GM19372 (cell line): ENCODE results near the gene ZNF43.
"Not testable (repeated sequence)": the region's sequence is repeated elsewhere in the genome, so short reads cannot be mapped to it uniquely, and the experiment has no call there.

Source experiments
- ATAC-seq: cut with Tn5 transposase; IDR thresholded peaks from one replicate; pipeline ENCODE4 v1.9.1; 2021; ENCODE audit warnings: mild to moderate bottlenecking, low read depth, moderate library complexity; ENCODE audit not compliant: unreplicated experiment

Gene ZNF43

GRCh38 chr19:21812448-21812847, 23.5 kb downstream of the ZNF43 start:
- no peak for ATAC-seq

- ATAC-seq: not testable (repeated sequence)
Observed at GRCh38 chr19:21808400-21809000, 27.5 kb downstream of the ZNF43 start.

- no peak for ATAC-seq
Observed at GRCh38 chr19:21789466-21790085, 46.4 kb downstream of the ZNF43 start.

- no peak for ATAC-seq
Observed at GRCh38 chr19:21786936-21787335, 49.0 kb downstream of the ZNF43 start.

- ATAC-seq: not testable (repeated sequence)
Observed at GRCh38 chr19:21775792-21776191, 60.2 kb downstream of the ZNF43 start.

GRCh38 chr19:21767065-21767800, 68.7 kb downstream of the ZNF43 start, which contains the start of gene ZNF100:
ZNF100 (minus strand) TSS chr19:21767579; CDS start chr19:21767429, 150 bp downstream.
- peak; percentile 88 for ATAC-seq

GRCh38 chr19:21766705-21767064, 69.3 kb downstream of the ZNF43 start:
- ATAC-seq: not testable (repeated sequence)

- ATAC-seq: no peak
Observed at GRCh38 chr19:21765151-21765550, 70.8 kb downstream of the ZNF43 start.

GRCh38 chr19:21761547-21761946, 74.4 kb downstream of the ZNF43 start:
- not testable (repeated sequence) for ATAC-seq

GRCh38 chr19:21758296-21758695, 77.7 kb downstream of the ZNF43 start:
- no peak for ATAC-seq

GRCh38 chr19:21755555-21755954, 80.4 kb downstream of the ZNF43 start:
- ATAC-seq: not testable (repeated sequence)
